WTC11 (cell line): ENCODE measurements around the gene PDZRN3.
A peak's percentile ranks its signal among the peaks of the same experiment; 100 is the strongest.

Experiments
- CTCF ChIP-seq: fragments of 200-600 bp; IDR thresholded peaks from 2 replicates; pipeline ENCODE4 v1.8.0; 2022; ENCODE audit warnings: antibody characterized with exemption
- E2F4 ChIP-seq: sonication (generic); formaldehyde crosslinking; IDR thresholded peaks from 2 replicates; pipeline ENCODE4 v1.8.1; 2022; ENCODE audit warnings: low read depth, mild to moderate bottlenecking, moderate library complexity, missing genetic modification reagents, borderline replicate concordance
- GRHL2 ChIP-seq: fragments of 250-450 bp; sonication (Bioruptor Pico); IDR thresholded peaks from 2 replicates; pipeline ENCODE4 v1.8.0; 2022; ENCODE audit warnings: mild to moderate bottlenecking, moderate library complexity; ENCODE audit not compliant: insufficient replicate concordance, severe bottlenecking
- IRF2 ChIP-seq: sonication (generic); formaldehyde crosslinking; IDR thresholded peaks from 2 replicates; pipeline ENCODE4 v1.8.0; 2022; ENCODE audit warnings: low read depth, missing genetic modification reagents, borderline replicate concordance
- MYBL2 ChIP-seq: sonication (generic); formaldehyde crosslinking; IDR thresholded peaks from 2 replicates; pipeline ENCODE4 v1.8.1; 2023; ENCODE audit warnings: mild to moderate bottlenecking, moderate library complexity, missing genetic modification reagents
- NR1H2 ChIP-seq: sonication (generic); formaldehyde crosslinking; IDR thresholded peaks from 2 replicates; pipeline ENCODE4 v1.9.0; 2021; ENCODE audit warnings: mild to moderate bottlenecking, moderate library complexity, missing genetic modification reagents
- PRRX2 ChIP-seq: fragments of 250-450 bp; sonication (Bioruptor Pico); IDR thresholded peaks from 2 replicates; pipeline ENCODE4 v1.8.0; 2021; ENCODE audit warnings: mild to moderate bottlenecking
- STAT6 ChIP-seq: sonication (generic); formaldehyde crosslinking; conservative IDR thresholded peaks from 2 replicates; pipeline ENCODE4 v1.8.1; 2023; ENCODE audit warnings: mild to moderate bottlenecking, low read depth, missing genetic modification reagents, moderate library complexity
- TCF7 ChIP-seq: sonication (generic); formaldehyde crosslinking; IDR thresholded peaks from 2 replicates; pipeline ENCODE4 v1.8.0; 2022; ENCODE audit warnings: mild to moderate bottlenecking, low read depth, missing genetic modification reagents, moderate library complexity
- TP53 ChIP-seq: sonication (generic); formaldehyde crosslinking; IDR thresholded peaks from 2 replicates; pipeline ENCODE4 v1.8.1; 2023; ENCODE audit warnings: mild to moderate bottlenecking, missing genetic modification reagents
- USF1 ChIP-seq: sonication (generic); formaldehyde crosslinking; IDR thresholded peaks from 2 replicates; pipeline ENCODE4 v1.8.0; 2022; ENCODE audit warnings: mild to moderate bottlenecking, missing genetic modification reagents
- ZBTB21 ChIP-seq: sonication (generic); formaldehyde crosslinking; IDR thresholded peaks from 2 replicates; pipeline ENCODE4 v1.8.1; 2023; ENCODE audit warnings: mild to moderate bottlenecking, missing genetic modification reagents, borderline replicate concordance
- ZNF281 ChIP-seq: sonication (generic); formaldehyde crosslinking; IDR thresholded peaks from 2 replicates; pipeline ENCODE4 v1.8.0; 2023; ENCODE audit warnings: mild to moderate bottlenecking, missing genetic modification reagents

GRCh38 chr3:73502609-73503583 is 121.8 kb downstream of the PDZRN3 start:
- TF ChIP-seq MYBL2 (CRISPR knock-in tag) (no peak), USF1 (CRISPR knock-in tag) (no peak), CTCF (peak; percentile 90), STAT6 (CRISPR knock-in tag) (no peak), ZNF281 (CRISPR knock-in tag) (no peak), IRF2 (CRISPR knock-in tag) (no peak), NR1H2 (no peak), TCF7 (CRISPR knock-in tag) (no peak), GRHL2 (no peak), TP53 (CRISPR knock-in tag) (no peak), PRRX2 (no peak), ZBTB21 (CRISPR knock-in tag) (no peak), E2F4 (CRISPR knock-in tag) (no peak)
